GM20000 (cell line): ENCODE data around the gene PLLP.

Experiments
- DNase-seq: peaks from one replicate; pipeline ENCODE4 v3.0.0; 2012; ENCODE audit warnings: low spot score
- CTCF ChIP-seq: IDR thresholded peaks from 2 replicates; pipeline ENCODE4 v1.5.1; 2012; ENCODE audit warnings: mild to moderate bottlenecking, control low read depth; ENCODE audit errors: extremely low read depth, missing control alignments

Gene PLLP

GRCh38 chr16:57285379-57285778, 907 bp upstream of the PLLP start:
- TF ChIP-seq CTCF: no peak
- DNase-seq: peak; percentile 14

DNA sequence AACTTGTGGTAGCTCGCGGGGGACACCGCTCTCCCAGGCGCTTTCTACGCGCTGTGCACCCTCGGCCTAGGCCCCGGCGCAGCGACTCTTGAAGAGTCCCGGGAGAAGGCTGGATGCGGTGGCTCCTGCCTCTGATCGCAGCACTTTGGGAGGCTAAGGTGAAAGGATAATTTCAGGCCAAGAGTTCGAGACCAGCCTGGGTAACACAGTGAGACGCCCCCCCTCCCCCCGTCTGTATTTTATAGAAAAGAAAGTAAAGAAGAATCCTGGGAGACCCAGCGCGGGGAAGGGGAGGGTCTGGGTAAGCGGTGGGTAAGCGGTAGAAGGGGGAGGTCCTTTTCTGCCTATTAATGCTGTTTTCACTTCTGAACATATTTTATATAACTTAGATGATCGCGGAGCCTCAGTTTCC, 486 bp upstream of the PLLP start:
- no peak for DNase-seq
- no peak for TF ChIP-seq CTCF

DNA sequence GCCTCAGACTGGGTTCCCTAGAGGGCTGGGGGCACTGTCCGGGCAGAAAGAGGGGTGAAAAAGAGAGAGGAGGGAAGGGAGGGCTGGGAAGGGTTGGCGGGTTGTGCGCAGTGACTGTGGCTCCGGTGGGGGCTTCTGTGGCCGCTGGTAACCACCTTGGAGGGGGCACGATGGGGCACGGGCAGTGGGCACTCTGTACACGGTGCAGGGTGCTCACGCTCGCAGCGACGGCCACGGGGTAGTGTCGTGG, 588 bp downstream of the PLLP start:
- no peak for TF ChIP-seq CTCF
- DNase-seq: no peak

- no peak for DNase-seq
- TF ChIP-seq CTCF: no peak
These were observed 1.1 kb downstream of the PLLP start for GRCh38 chr16:57283214-57283958.

GRCh38 chr16:57282510-57283213, 1.8 kb downstream of the PLLP start:
- no peak for DNase-seq

DNA sequence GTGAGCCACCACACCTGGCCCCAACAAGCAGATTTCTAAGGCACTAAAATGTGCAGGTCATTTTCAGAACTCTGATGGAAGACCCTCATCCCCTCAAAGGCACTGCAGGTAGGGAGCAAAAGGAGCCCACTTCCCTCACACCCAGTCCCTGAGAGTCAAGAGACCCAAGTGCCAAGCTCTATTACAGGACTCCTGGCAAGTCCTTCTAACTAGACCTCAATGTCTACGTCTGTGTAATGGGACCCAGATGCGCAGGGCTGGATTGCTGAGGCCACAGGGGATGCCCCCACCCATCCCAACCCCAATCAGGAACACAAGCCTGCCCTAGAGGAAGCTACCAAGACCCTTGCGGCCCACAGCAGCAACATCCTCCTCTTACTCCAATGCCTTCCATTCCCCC, 2.7 kb downstream of the PLLP start:
- no peak for DNase-seq
- TF ChIP-seq CTCF: no peak

More at GRCh38 chr16:57282510-57283213, 1.8 kb downstream of the PLLP start:
- TF ChIP-seq CTCF: no peak

GRCh38 chr16:57279780-57280638, 4.5 kb downstream of the PLLP start:
- TF ChIP-seq CTCF: no peak
- DNase-seq: no peak
